Adrenal gland (tissue), 5 donors: ENCODE data around the gene HS3ST4.

ENCODE experiments used
- POLR2A ChIP-seq, 2 donors: fragments of 450-650 bp; IDR thresholded peaks; one replicate each; pipeline ENCODE4 v1.6.1; 2017; ENCODE audit warnings: antibody characterized with exemption in 2 of 2, mild to moderate bottlenecking in 2 of 2, moderate library complexity in 1 of 2
- TF ChIP-seq, protein P1 (sequence below), 6 experiments: fragments of 450-650 bp in 4 of 6; fragments of 200-600 bp in 2 of 6; sonication (generic) in 1 of 6; IDR thresholded peaks; 1 replicate in 5 of 6; 2 replicates in 1 of 6; pipeline versions ENCODE4 v1.5.1 to v1.8.0; 2016 to 2021; ENCODE audit warnings: antibody characterized with exemption in 6 of 6, mild to moderate bottlenecking in 2 of 6, moderate library complexity in 1 of 6
- donor health status: DM: no; HTN: no; CAD: no.

DNA sequence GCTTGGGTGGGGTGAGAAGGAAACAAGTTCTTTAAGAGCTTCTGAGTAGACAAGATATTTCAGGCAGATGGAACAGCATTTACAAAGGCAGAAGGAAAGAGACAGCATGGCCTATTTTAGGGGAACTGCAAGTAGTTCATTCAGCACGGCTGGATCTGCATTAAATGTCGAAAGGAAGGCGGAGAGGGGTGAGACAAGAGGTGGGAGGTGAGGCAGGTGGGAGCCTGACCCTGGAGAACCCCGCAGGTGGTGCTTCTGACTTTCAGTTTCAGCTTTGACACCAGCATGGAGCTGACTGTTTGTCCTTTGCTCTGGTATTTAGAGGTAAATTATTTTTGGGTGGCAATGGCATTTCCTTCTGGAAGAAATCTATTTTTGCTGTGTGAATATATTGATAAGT, 194.8 kb downstream of the HS3ST4 start:
- TF ChIP-seq, protein P1, sequence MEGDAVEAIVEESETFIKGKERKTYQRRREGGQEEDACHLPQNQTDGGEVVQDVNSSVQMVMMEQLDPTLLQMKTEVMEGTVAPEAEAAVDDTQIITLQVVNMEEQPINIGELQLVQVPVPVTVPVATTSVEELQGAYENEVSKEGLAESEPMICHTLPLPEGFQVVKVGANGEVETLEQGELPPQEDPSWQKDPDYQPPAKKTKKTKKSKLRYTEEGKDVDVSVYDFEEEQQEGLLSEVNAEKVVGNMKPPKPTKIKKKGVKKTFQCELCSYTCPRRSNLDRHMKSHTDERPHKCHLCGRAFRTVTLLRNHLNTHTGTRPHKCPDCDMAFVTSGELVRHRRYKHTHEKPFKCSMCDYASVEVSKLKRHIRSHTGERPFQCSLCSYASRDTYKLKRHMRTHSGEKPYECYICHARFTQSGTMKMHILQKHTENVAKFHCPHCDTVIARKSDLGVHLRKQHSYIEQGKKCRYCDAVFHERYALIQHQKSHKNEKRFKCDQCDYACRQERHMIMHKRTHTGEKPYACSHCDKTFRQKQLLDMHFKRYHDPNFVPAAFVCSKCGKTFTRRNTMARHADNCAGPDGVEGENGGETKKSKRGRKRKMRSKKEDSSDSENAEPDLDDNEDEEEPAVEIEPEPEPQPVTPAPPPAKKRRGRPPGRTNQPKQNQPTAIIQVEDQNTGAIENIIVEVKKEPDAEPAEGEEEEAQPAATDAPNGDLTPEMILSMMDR (IDR thresholded peaks at IDR 0.05) = no peak
- TF ChIP-seq POLR2A (IDR thresholded peaks at IDR 0.05) = no peak
